OCI-LY1 (cell line): ENCODE measurements around the gene SLC5A3.

Experiments used
- CTCF ChIP-seq: fragments of 200-600 bp; sonication (generic), shearing (Covaris generic); IDR thresholded peaks from 2 replicates; pipeline ENCODE4 v1.5.1; 2017; ENCODE audit warnings: mild to moderate bottlenecking, antibody characterized with exemption, low read length, moderate library complexity, mixed read lengths
- EZH2 ChIP-seq: fragments of 200-600 bp; sonication (generic), shearing (Covaris generic); IDR thresholded peaks from 2 replicates; pipeline ENCODE4 v1.8.0; 2017; ENCODE audit warnings: borderline replicate concordance, mixed run types, mild to moderate bottlenecking, antibody characterized with exemption, low read length, moderate library complexity, mixed read lengths

- TF ChIP-seq EZH2: no peak
- no peak for TF ChIP-seq CTCF
Measured at GRCh38 chr21:34043333-34043732, 30.0 kb upstream of the SLC5A3 start.
